Nephron (organoid): ENCODE data around the gene TTLL11.

Experiments used
- H3K27ac Mint-ChIP-seq, 3 experiments: 2 replicates each; pipeline ENCODE4 v1.8.0; 2020; ENCODE audit warnings: mixed read lengths in 3 of 3, mild to moderate bottlenecking in 2 of 3, moderate library complexity in 1 of 3
- H3K27me3 Mint-ChIP-seq: 2 replicates; pipeline ENCODE4 v1.8.0; 2021; ENCODE audit warnings: low read depth, mild to moderate bottlenecking, moderate library complexity, mixed read lengths
- H3K36me3 Mint-ChIP-seq: 2 replicates; pipeline ENCODE4 v1.8.0; 2020; ENCODE audit warnings: low read depth, mixed read lengths
- H3K4me1 Mint-ChIP-seq: 2 replicates; pipeline ENCODE4 v1.8.0; 2020; ENCODE audit warnings: mixed read lengths
- H3K4me3 Mint-ChIP-seq, 3 experiments: 2 replicates each; pipeline ENCODE4 v1.8.0; 2020; ENCODE audit warnings: mild to moderate bottlenecking in 3 of 3, mixed read lengths in 3 of 3, moderate library complexity in 2 of 3
- H3K9me3 Mint-ChIP-seq: 2 replicates; pipeline ENCODE4 v1.8.0; 2020; ENCODE audit warnings: mixed read lengths
- TF ChIP-seq, protein P1 (sequence below), 3 experiments: fragments of 200-600 bp; sonication (generic); IDR thresholded peaks; one replicate each; pipeline ENCODE4 v1.5.0; 2021; ENCODE audit warnings: antibody characterized with exemption in 3 of 3; ENCODE audit not compliant: unreplicated experiment in 3 of 3

TTLL11 gene

GRCh38 chr9:121974421-121974820, 118.7 kb downstream of the TTLL11 start:
- H3K27ac Mint-ChIP-seq, result no peak overlapping the region
- TF ChIP-seq, protein P1, sequence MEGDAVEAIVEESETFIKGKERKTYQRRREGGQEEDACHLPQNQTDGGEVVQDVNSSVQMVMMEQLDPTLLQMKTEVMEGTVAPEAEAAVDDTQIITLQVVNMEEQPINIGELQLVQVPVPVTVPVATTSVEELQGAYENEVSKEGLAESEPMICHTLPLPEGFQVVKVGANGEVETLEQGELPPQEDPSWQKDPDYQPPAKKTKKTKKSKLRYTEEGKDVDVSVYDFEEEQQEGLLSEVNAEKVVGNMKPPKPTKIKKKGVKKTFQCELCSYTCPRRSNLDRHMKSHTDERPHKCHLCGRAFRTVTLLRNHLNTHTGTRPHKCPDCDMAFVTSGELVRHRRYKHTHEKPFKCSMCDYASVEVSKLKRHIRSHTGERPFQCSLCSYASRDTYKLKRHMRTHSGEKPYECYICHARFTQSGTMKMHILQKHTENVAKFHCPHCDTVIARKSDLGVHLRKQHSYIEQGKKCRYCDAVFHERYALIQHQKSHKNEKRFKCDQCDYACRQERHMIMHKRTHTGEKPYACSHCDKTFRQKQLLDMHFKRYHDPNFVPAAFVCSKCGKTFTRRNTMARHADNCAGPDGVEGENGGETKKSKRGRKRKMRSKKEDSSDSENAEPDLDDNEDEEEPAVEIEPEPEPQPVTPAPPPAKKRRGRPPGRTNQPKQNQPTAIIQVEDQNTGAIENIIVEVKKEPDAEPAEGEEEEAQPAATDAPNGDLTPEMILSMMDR (IDR thresholded peaks at IDR 0.05; ENCODE audit: unreplicated experiment in 3 of 3), result no peak
- H3K4me1 Mint-ChIP-seq, result no peaks in the 10 kb centered on the region
- no peaks in the 10 kb centered on the region for H3K27me3 Mint-ChIP-seq
- peaks cover 4% of the 10 kb centered on the region for H3K9me3 Mint-ChIP-seq
- H3K4me3 Mint-ChIP-seq, result no peak overlapping the region
- H3K36me3 Mint-ChIP-seq, result peaks cover 10% of the 10 kb centered on the region

DNA sequence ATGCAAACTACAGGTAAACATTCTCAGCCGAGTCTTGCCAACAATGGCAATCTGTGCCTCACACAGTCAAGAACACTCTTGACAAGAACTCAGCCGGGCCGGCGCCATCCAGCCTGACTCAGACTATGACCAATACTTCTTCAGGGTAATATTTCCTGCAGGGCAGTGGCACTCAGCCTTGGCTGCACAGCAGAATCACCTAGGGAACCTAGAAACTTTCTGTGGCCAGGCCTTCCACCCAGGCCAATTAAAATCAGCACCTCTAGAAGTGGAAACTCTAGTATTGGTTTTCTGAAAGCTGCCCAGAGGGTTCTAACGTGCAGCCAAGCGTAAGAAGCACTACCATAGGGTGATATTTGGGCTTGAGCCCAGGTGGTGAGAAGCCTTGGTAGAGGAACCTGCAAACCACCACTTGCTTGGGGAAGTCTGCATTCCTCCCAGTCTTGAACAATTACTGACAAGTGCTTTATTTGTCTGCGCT, 120.6 kb downstream of the TTLL11 start:
- Mint-ChIP-seq H3K9me3 (peaks cover 4% of the 10 kb centered on the region), H3K27me3 (no peaks in the 10 kb centered on the region), H3K4me1 (no peaks in the 10 kb centered on the region), H3K4me3 (no peak overlapping the region), H3K36me3 (peaks cover 10% of the 10 kb centered on the region), H3K27ac (no peak overlapping the region)
- TF ChIP-seq, protein P1 (IDR thresholded peaks at IDR 0.05; ENCODE audit: unreplicated experiment in 3 of 3), result no peak

DNA sequence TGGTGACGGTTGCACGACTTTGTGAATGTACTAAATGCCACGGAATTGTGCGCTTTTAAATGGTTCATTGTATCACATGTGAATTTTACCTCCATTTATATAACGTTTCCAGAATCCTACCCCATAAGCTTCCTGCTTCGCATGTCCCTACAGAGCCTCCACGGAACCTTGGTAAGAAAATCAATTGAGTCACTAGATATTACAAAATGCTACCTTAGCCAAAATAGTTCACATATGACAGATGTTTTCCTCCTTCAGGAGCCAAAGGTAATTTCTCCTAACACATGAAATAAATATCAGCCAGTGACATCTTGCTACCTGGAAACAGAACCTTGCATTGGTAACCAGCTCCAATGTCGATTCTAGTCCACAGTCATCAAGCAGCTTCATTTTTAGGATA, 125.1 kb downstream of the TTLL11 start:
- H3K27ac Mint-ChIP-seq, result no peak overlapping the region
- no peaks in the 10 kb centered on the region for H3K27me3 Mint-ChIP-seq
- H3K9me3 Mint-ChIP-seq, result peaks cover 4% of the 10 kb centered on the region
- H3K36me3 Mint-ChIP-seq, result peaks cover 12% of the 10 kb centered on the region
- peaks cover 8% of the 10 kb centered on the region for H3K4me1 Mint-ChIP-seq
- TF ChIP-seq, protein P1 (IDR thresholded peaks at IDR 0.05; ENCODE audit: unreplicated experiment in 3 of 3), result no peak
- H3K4me3 Mint-ChIP-seq, result no peak overlapping the region

DNA sequence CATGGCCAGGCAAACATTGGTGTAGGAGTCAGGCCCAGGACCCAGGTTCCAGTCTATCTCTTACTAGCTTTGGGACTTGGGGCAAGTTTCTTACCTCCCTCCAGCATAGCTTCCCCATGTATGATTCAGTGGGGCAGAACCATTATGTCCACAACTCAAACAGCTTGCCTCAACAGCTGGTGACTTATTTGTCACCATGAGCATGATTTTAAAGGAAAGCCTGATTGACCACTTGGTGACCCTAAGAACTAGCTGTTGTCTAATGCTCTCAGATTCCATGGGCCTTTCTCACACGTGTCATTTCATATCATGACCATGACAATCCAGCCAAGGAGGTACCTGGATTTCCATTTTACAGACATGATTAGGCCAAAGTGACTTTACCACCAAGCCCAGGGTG, 126.4 kb downstream of the TTLL11 start:
- H3K27me3 Mint-ChIP-seq, result peaks cover 4% of the 10 kb centered on the region
- H3K36me3 Mint-ChIP-seq, result peaks cover 9% of the 10 kb centered on the region
- peaks cover 8% of the 10 kb centered on the region for H3K4me1 Mint-ChIP-seq
- H3K27ac Mint-ChIP-seq, result no peak overlapping the region
- H3K4me3 Mint-ChIP-seq, result no peak overlapping the region
- peaks cover 4% of the 10 kb centered on the region for H3K9me3 Mint-ChIP-seq
- TF ChIP-seq, protein P1 (IDR thresholded peaks at IDR 0.05; ENCODE audit: unreplicated experiment in 3 of 3), result no peak

DNA sequence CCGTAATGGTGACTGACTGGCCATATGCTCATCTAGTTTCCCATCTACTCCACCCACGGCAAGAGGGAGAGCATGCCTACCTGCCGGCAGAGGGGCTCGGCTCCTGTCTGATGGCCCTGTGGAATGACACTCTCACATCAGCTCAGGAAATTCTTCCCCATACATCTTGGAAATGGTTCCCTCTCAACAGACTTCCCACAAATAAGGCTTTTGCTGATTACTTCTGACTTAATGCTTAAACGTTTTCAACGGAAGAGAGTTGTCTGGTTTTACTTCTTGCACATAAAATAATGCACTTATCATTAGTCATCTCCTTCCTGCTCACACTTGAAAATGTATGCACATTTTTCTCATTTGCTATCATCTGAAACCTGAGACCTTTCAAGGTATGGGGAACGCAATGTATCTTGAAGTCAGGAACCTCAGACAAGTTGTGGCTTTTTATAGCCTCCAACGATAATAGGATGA, 129.5 kb downstream of the TTLL11 start:
- no peak overlapping the region for H3K4me3 Mint-ChIP-seq
- H3K4me1 Mint-ChIP-seq, result peaks cover 8% of the 10 kb centered on the region
- peaks cover 4% of the 10 kb centered on the region for H3K27me3 Mint-ChIP-seq
- no peak overlapping the region for H3K27ac Mint-ChIP-seq
- H3K36me3 Mint-ChIP-seq, result peaks cover 3% of the 10 kb centered on the region
- TF ChIP-seq, protein P1 (IDR thresholded peaks at IDR 0.05; ENCODE audit: unreplicated experiment in 3 of 3), result no peak
- H3K9me3 Mint-ChIP-seq, result no peaks in the 10 kb centered on the region

DNA sequence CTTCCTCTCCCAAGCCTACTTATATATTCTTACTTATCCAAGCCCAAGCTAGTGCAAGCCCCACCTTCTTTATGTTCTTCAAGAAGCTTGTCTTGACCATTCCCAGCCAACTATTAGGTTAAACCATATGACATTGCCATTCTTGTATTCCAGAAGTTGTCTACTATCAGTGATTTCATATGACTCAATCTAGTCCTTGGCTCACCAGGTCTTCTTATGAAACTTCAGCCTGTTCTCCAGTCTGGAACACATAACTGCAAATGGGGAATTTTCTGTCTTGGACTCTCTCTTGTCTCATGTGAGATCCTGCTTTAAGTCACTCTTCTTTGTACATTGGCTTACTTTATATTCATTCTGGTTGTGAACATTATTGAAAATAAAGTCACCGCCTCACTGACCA, 130.7 kb downstream of the TTLL11 start:
- TF ChIP-seq, protein P1 (IDR thresholded peaks at IDR 0.05; ENCODE audit: unreplicated experiment in 3 of 3), result no peak
- H3K27ac Mint-ChIP-seq, result no peak overlapping the region
- peaks cover 8% of the 10 kb centered on the region for H3K4me1 Mint-ChIP-seq
- no peaks in the 10 kb centered on the region for H3K9me3 Mint-ChIP-seq
- H3K4me3 Mint-ChIP-seq, result no peak overlapping the region
- peaks cover 6% of the 10 kb centered on the region for H3K27me3 Mint-ChIP-seq
- peaks cover 3% of the 10 kb centered on the region for H3K36me3 Mint-ChIP-seq
